SK-N-SH treated with all-trans-retinoic acid at 6 μM for 48 hours (cell line): ENCODE measurements around the gene CDK14.

Experiments used
- ARNTL ChIP-seq: fragments of 450-650 bp; formaldehyde crosslinking; IDR thresholded peaks from 2 replicates; pipeline ENCODE4 v1.5.0; 2020; ENCODE audit warnings: low read depth, mild to moderate bottlenecking, moderate library complexity, borderline replicate concordance
- BACH2 ChIP-seq: fragments of 250-450 bp; sonication (Bioruptor Pico); IDR thresholded peaks from 2 replicates; pipeline ENCODE4 v1.9.0; 2021; ENCODE audit warnings: mild to moderate bottlenecking, borderline replicate concordance
- CREB5 ChIP-seq: fragments of 250-450 bp; sonication (Bioruptor Pico); IDR thresholded peaks from 2 replicates; pipeline ENCODE4 v1.5.1; 2020; ENCODE audit warnings: low read depth, mild to moderate bottlenecking, moderate library complexity
- ESRRG ChIP-seq: fragments of 250-450 bp; sonication (Bioruptor Pico); IDR thresholded peaks from 2 replicates; pipeline ENCODE4 v1.6.1; 2021; ENCODE audit warnings: mild to moderate bottlenecking
- ISL1 ChIP-seq: fragments of 250-450 bp; sonication (Bioruptor Pico); IDR thresholded peaks from 2 replicates; pipeline ENCODE4 v2.1.2; 2022; ENCODE audit warnings: mild to moderate bottlenecking, moderate library complexity
- OSR1 ChIP-seq: fragments of 250-450 bp; sonication (Bioruptor Pico); IDR thresholded peaks from 2 replicates; pipeline ENCODE4 v1.8.0; 2022; ENCODE audit warnings: moderate library complexity, mild to moderate bottlenecking, inconsistent platforms
- PATZ1 ChIP-seq: fragments of 250-450 bp; sonication (Bioruptor Pico); IDR thresholded peaks from 2 replicates; pipeline ENCODE4 v1.8.0; 2020; ENCODE audit warnings: mild to moderate bottlenecking, moderate library complexity, borderline replicate concordance
- POU6F1 ChIP-seq: fragments of 250-450 bp; sonication (Bioruptor Pico); IDR thresholded peaks from 2 replicates; pipeline ENCODE4 v1.8.0; 2021; ENCODE audit warnings: low read depth, mild to moderate bottlenecking, moderate library complexity, borderline replicate concordance
- RARB ChIP-seq: fragments of 250-450 bp; sonication (Bioruptor Pico); IDR thresholded peaks from 2 replicates; pipeline ENCODE4 v1.8.0; 2021; ENCODE audit warnings: mild to moderate bottlenecking, moderate library complexity
- ZC3H10 ChIP-seq: fragments of 250-450 bp; sonication (Bioruptor Pico); IDR thresholded peaks from 2 replicates; pipeline ENCODE4 v1.5.1; 2021; ENCODE audit warnings: mild to moderate bottlenecking, moderate library complexity
- ZFP3 ChIP-seq: fragments of 250-450 bp; sonication (Bioruptor Pico); IDR thresholded peaks from 2 replicates; pipeline ENCODE4 v1.5.0; 2020; ENCODE audit warnings: mild to moderate bottlenecking, moderate library complexity
- ZFP30 ChIP-seq: fragments of 450-650 bp; formaldehyde crosslinking; IDR thresholded peaks from 2 replicates; pipeline ENCODE4 v1.5.0; 2022; ENCODE audit warnings: mild to moderate bottlenecking, moderate library complexity
- ZNF565 ChIP-seq: fragments of 450-650 bp; formaldehyde crosslinking; conservative IDR thresholded peaks from 2 replicates; pipeline ENCODE4 v1.5.0; 2020; ENCODE audit warnings: low read depth, mild to moderate bottlenecking, moderate library complexity
- ZNF8 ChIP-seq: fragments of 450-650 bp; formaldehyde crosslinking; IDR thresholded peaks from 2 replicates; pipeline ENCODE4 v1.5.0; 2020; ENCODE audit warnings: mild to moderate bottlenecking, moderate library complexity

- no peak for TF ChIP-seq POU6F1 (CRISPR knock-in tag)
- TF ChIP-seq CREB5 (CRISPR knock-in tag), result no peak
- TF ChIP-seq ESRRG, result no peak
- no peak for TF ChIP-seq ZFP3 (CRISPR knock-in tag)
- TF ChIP-seq ISL1 (CRISPR knock-in tag), result no peak
- no peak for TF ChIP-seq PATZ1
- no peak for TF ChIP-seq RARB (CRISPR knock-in tag)
- no peak for TF ChIP-seq ZFP30 (CRISPR knock-in tag)
- no peak for TF ChIP-seq ARNTL (CRISPR knock-in tag)
- TF ChIP-seq ZC3H10 (CRISPR knock-in tag), result no peak
- no peak for TF ChIP-seq ZNF565 (CRISPR knock-in tag)
- TF ChIP-seq BACH2 (CRISPR knock-in tag), result no peak
- TF ChIP-seq OSR1 (CRISPR knock-in tag), result no peak
- no peak for TF ChIP-seq ZNF8 (CRISPR knock-in tag)
These were observed 180.9 kb downstream of the CDK14 start for GRCh38 chr7:90777041-90777440.
